Lower leg skin (tissue), 4 donors: ENCODE results near the gene LMNA. TPM values are rescaled to one million over a fixed set of nuclear protein-coding genes. Genes with fewer than 3 reads are reported as not detected.

Experiments used
- DNase-seq, 2 donors: peaks; one replicate each; pipeline ENCODE4 v3.0.0-alpha.2; 2019; ENCODE audit warnings: low spot score in 2 of 2
- H3K4me3 ChIP-seq: fragments of 200-600 bp; sonication (generic); 2 replicates; pipeline ENCODE4 v1.5.1; 2017; ENCODE audit warnings: mild to moderate bottlenecking, low read depth; ENCODE audit not compliant: poor library complexity, severe bottlenecking
- POLR2A ChIP-seq, 2 donors: fragments of 450-650 bp; IDR thresholded peaks; one replicate each; pipeline ENCODE4 v1.6.1; 2016 to 2017; ENCODE audit warnings: antibody characterized with exemption in 2 of 2, mild to moderate bottlenecking in 1 of 2, moderate library complexity in 1 of 2
- WGBS, 2 donors: methylation state at CpG; one replicate each; pipeline ENCODE4 v1.1.5; 2018; 5-methylcytosine and 5-hydroxymethylcytosine counted together
- intact Hi-C: fragments of 100-400 bp; cut with DNase I; formaldehyde crosslinking; loops from one replicate; pipeline ENCODE4 v1.15.0; 2023; ENCODE audit warnings: low total_unique reads
- total RNA-seq, 4 donors: library from RNA; depleted of rRNA; stranded (reverse); fragments of >200 nt; gene quantifications; one replicate each; pipeline ENCODE4 v1.1.0, GENCODE V29; 2016
- TF ChIP-seq, protein P1 (sequence below), 3 donors: fragments of 450-650 bp; IDR thresholded peaks; one replicate each; pipeline ENCODE4 v1.5.1; 2016; ENCODE audit warnings: antibody characterized with exemption in 3 of 3, mild to moderate bottlenecking in 3 of 3, moderate library complexity in 2 of 3

LMNA gene
- total RNA-seq, 4 donors from 2014 or later: 530 to 611 (median 555) TPM

DNA sequence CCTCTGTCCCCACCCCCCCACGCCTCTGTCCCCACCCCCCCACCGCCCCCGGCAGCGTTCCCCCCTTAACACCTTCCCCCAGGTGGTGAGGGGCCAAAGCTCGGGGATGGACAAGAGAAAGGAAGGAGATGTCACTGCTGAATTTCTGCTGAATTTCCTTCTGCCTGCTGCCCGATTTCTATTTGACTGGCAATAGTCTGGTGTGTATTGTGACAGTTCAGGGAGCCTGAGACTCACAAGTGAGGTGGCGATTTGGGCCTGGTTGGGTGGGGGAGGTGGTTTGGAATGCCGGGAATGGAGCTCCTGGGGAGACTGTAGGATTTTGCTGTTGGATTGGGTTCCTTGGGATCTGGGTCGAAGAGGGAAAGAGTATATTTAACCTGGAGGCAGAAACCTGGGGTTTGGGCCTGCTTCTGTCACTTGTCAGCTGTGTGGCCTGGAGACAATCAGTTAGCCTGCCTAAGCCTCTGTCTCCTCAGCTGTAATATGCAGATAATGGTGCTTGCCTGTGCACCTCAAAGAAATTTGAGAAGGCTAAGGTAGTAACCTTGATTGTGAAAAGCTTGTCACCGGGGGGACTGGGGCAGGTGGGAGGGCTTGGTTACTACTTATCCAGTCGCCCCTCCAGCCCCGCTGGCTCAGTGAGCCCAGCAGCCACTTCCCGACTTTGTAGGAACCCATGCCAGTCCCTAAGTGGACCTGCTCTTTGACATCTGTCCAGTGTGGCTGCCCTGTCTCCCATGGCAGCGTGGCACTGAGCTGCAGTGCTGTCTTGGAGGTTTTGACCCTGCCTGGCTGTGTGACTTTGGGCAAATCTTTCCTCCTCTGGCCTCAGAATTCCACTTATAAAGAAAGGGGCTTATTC lies 7.7 kb upstream of the LMNA start:
- TF ChIP-seq, protein P1, sequence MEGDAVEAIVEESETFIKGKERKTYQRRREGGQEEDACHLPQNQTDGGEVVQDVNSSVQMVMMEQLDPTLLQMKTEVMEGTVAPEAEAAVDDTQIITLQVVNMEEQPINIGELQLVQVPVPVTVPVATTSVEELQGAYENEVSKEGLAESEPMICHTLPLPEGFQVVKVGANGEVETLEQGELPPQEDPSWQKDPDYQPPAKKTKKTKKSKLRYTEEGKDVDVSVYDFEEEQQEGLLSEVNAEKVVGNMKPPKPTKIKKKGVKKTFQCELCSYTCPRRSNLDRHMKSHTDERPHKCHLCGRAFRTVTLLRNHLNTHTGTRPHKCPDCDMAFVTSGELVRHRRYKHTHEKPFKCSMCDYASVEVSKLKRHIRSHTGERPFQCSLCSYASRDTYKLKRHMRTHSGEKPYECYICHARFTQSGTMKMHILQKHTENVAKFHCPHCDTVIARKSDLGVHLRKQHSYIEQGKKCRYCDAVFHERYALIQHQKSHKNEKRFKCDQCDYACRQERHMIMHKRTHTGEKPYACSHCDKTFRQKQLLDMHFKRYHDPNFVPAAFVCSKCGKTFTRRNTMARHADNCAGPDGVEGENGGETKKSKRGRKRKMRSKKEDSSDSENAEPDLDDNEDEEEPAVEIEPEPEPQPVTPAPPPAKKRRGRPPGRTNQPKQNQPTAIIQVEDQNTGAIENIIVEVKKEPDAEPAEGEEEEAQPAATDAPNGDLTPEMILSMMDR (IDR thresholded peaks at IDR 0.05): no peak
- TF ChIP-seq POLR2A (IDR thresholded peaks at IDR 0.05): no peak
- no peak for DNase-seq
- intact Hi-C loops: no loop called here
- 33 to 37% methylated on average over 10 to 14 of the region's 14 CpGs for WGBS, 2 donors
- H3K4me3 ChIP-seq: no peak overlapping the region

DNA sequence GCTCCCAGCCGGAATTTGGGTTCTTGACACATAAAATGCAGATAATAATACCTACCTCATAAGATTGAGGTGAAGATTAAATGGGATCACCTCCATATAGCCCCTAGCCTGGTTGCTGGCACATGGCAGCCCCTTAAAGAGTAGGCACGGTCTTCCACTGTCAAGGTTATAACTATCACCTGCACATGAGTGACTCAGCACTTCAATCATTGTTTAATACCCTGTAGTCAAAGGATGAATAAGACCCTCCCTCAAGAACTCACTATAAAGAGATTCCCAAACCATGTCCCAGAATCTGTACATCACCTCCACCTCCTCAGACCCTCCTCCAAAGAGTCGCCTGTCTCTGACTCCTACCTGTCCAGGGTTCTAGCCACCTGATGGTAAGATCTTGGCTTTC lies 6.5 kb upstream of the LMNA start:
- WGBS, 2 donors: 81 to 91% methylated on average over 3 of the region's 3 CpGs
- H3K4me3 ChIP-seq: no peak overlapping the region
- DNase-seq: no peak
- intact Hi-C loops: no loop called here
- TF ChIP-seq POLR2A (IDR thresholded peaks at IDR 0.05): no peak
- TF ChIP-seq, protein P1 (IDR thresholded peaks at IDR 0.05): no peak

DNA sequence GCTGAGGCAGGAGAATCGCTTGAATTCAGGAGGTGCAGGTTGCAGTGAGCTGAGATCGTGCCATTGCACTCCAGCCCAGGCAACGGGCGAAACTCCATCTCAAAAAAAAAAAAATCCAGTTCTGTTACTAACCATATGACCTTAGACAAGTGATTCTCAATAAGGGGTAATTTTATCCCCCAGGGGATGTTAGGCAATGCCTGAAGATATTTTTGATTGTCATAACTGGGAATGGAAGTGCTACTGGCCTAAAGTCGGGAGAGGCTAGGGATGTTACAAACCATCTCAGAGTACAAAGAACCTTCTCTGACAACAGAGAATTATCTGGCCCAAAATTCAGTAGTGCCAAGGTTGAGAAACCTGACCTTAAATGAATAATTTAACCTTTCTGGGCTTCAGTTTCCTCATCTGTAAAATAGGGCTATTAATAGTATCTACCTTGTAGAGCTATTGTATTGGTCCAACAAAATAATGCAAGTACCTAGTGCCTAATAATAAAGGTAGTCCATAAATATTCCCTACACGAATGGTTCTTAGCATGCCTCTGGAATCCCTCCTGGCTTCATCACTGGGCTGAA lies 5.8 kb upstream of the LMNA start:
- TF ChIP-seq, protein P1 (IDR thresholded peaks at IDR 0.05): no peak
- TF ChIP-seq POLR2A (IDR thresholded peaks at IDR 0.05): no peak
- H3K4me3 ChIP-seq: no peak overlapping the region
- DNase-seq: no peak
- WGBS, 2 donors: 81 to 83% methylated on average over 6 of the region's 6 CpGs
- intact Hi-C loops: no loop called here

DNA sequence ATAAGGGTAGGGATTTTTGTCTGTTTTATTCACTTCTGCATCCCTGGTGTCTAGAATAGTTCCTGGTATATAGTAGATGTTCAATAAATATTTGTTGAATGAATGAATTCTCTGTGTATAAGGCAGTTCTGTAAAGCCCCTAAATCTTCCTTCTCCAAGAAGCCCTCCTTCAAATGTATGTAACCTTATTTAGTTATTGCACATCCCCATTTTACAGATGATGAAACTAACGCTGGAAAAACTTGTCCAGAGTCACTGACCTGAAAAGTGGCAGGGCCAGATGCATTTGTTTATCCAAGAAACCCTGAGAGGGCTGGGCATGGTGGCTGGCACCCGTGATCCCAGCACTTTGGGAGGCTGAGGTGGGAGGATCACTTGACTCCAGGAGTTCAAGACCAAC lies 4.3 kb upstream of the LMNA start:
- WGBS, 2 donors: 91 to 93% methylated on average over 2 of the region's 2 CpGs
- intact Hi-C loops: no loop called here

DNA sequence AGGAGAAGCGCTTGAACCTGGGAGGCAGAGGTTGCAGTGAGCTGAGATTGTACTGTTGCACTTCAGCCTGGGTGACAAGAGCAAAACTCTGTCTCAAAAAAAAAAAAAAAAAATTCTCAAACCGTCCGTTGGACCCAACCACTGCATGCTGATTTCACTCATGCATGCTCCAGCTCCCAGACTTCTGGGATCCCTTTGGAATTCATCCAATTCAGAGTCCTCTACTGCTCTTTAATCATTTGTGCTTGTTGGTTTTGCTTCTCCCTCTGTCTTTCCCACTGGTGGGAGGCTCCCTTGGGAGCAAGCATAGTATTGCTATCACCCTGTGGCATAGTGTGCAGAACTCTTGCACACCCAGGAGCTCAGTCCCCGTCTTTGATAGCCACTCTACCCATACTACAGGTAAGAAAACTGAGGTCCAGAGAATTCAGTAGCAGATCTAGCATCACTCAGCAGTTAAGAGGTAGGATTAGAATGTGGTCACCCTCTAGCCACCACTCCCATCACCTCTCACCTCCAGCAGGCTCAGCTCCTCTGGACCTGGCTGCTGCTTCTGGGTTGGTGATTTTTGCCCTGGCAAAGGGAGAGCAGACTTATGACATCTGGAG lies 3.1 kb upstream of the LMNA start:
- no peak overlapping the region for H3K4me3 ChIP-seq
- intact Hi-C loops: no loop called here
- no peak for DNase-seq
- WGBS, 2 donors: 75 to 82% methylated on average over 4 of the region's 4 CpGs
- TF ChIP-seq, protein P1 (IDR thresholded peaks at IDR 0.05): no peak
- no peak for TF ChIP-seq POLR2A (IDR thresholded peaks at IDR 0.05)

More for the DNA sequence above, 4.3 kb upstream of the LMNA start:
- TF ChIP-seq, protein P1 (IDR thresholded peaks at IDR 0.05): no peak
- TF ChIP-seq POLR2A (IDR thresholded peaks at IDR 0.05): no peak
- DNase-seq: no peak
- no peak overlapping the region for H3K4me3 ChIP-seq
